ENCODE measurements around the gene FLT1.

The FLT1 gene

DNA sequence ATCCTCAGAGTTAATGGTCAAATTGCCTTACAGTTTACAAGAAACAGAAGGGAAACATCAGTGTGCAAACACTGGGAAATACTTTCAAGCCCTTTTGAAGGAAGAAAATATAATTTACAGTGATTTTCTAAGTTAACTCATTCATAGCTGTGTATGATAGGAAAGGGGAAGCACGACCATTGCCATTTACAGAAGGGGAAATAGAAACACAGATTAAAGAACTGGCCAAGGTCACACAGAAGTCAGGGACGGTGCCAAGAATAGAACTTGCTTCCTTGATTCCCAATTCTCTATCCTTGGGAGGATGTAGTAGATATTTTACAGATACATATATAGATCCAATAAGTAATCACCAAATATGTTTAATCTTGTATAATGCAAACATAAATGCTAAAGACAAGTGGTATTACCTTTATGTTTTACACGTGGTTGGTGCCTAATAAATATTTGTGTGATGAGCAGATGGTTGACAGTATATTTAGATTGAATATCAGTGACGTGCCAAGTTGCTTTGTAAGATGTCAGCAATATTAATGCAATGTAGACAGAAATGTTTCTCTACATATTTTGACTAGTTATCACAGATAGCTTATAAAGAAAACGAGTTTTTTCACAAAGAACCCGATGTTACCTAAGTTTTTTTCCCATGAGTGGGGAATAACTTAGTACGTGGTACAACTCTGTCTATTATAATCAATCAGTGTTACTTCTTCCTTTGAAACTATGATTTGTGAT is 73.1 kb downstream of the FLT1 start:
- Histone ChIP-seq H3K36me3 (ENCODE audit: insufficient read depth, low read length) (no peaks in the 10 kb centered on the region), H3K4me3 (ENCODE audit: low read depth, low read length, poor library complexity, severe bottlenecking) (no peak overlapping the region), H4K20me1 (ENCODE audit: insufficient read depth, low read length) (no peaks in the 10 kb centered on the region), H3K9me2 (ENCODE audit: low read depth, low read length) (no peaks in the 10 kb centered on the region), H3K27ac (ENCODE audit: low read depth, low read length, poor library complexity, severe bottlenecking) (no peak overlapping the region), H2AFZ (ENCODE audit: low read length) (no peak overlapping the region), H3K79me2 (ENCODE audit: insufficient read depth, low read length) (no peaks in the 10 kb centered on the region), H3K27me3 (ENCODE audit: insufficient read depth, low read length) (no peaks in the 10 kb centered on the region), H3K9ac (ENCODE audit: low read length) (no peak overlapping the region), H3F3A (ENCODE audit: insufficient read depth, low read length) (no peaks in the 10 kb centered on the region), H3K4me1 (ENCODE audit: insufficient read depth, low read length, severe bottlenecking) (no peaks in the 10 kb centered on the region), H3K4me2 (ENCODE audit: low read length) (no peak overlapping the region), H3K9me3 (ENCODE audit: low read length) (no peaks in the 10 kb centered on the region)
- TF ChIP-seq, protein P1, sequence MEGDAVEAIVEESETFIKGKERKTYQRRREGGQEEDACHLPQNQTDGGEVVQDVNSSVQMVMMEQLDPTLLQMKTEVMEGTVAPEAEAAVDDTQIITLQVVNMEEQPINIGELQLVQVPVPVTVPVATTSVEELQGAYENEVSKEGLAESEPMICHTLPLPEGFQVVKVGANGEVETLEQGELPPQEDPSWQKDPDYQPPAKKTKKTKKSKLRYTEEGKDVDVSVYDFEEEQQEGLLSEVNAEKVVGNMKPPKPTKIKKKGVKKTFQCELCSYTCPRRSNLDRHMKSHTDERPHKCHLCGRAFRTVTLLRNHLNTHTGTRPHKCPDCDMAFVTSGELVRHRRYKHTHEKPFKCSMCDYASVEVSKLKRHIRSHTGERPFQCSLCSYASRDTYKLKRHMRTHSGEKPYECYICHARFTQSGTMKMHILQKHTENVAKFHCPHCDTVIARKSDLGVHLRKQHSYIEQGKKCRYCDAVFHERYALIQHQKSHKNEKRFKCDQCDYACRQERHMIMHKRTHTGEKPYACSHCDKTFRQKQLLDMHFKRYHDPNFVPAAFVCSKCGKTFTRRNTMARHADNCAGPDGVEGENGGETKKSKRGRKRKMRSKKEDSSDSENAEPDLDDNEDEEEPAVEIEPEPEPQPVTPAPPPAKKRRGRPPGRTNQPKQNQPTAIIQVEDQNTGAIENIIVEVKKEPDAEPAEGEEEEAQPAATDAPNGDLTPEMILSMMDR (IDR thresholded peaks at IDR 0.05; ENCODE audit: low read length): no peak
- TF ChIP-seq EZH2 (IDR thresholded peaks at IDR 0.05; ENCODE audit: borderline replicate concordance, low read length): no peak

DNA sequence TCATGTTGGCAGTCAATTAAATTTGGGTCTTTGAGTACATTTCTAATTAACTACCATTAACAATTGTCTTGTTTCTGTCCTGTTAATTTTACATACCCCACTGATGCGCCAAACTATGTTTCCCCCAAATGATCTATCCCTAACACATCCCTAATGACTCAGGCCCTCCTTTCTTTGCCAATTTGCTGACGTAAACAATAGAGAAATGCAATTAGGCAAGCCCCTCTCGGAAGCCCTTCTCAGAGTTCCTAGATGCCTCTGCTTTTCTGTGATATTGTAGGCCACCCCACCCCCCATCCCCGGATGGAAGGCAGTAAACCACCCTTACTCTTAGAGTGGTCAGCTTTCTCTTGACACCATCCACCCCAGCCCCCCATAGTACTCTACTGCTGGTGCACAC is 74.2 kb downstream of the FLT1 start:
- H3K79me2 ChIP-seq (ENCODE audit: insufficient read depth, low read length): no peaks in the 10 kb centered on the region
- TF ChIP-seq, protein P1 (IDR thresholded peaks at IDR 0.05; ENCODE audit: low read length): no peak
- TF ChIP-seq EZH2 (IDR thresholded peaks at IDR 0.05; ENCODE audit: borderline replicate concordance, low read length): no peak
- H3K9me3 ChIP-seq (ENCODE audit: low read length): no peaks in the 10 kb centered on the region
- no peak overlapping the region for H2AFZ ChIP-seq (ENCODE audit: low read length)
- H3K27me3 ChIP-seq (ENCODE audit: insufficient read depth, low read length): no peaks in the 10 kb centered on the region
- no peaks in the 10 kb centered on the region for H4K20me1 ChIP-seq (ENCODE audit: insufficient read depth, low read length)
- H3K36me3 ChIP-seq (ENCODE audit: insufficient read depth, low read length): no peaks in the 10 kb centered on the region
- H3K9ac ChIP-seq (ENCODE audit: low read length): no peak overlapping the region
- H3F3A ChIP-seq (ENCODE audit: insufficient read depth, low read length): no peaks in the 10 kb centered on the region
- no peak overlapping the region for H3K27ac ChIP-seq (ENCODE audit: low read depth, low read length, poor library complexity, severe bottlenecking)
- H3K9me2 ChIP-seq (ENCODE audit: low read depth, low read length): no peaks in the 10 kb centered on the region
- H3K4me3 ChIP-seq (ENCODE audit: low read depth, low read length, poor library complexity, severe bottlenecking): no peak overlapping the region
- H3K4me1 ChIP-seq (ENCODE audit: insufficient read depth, low read length, severe bottlenecking): no peaks in the 10 kb centered on the region
- H3K4me2 ChIP-seq (ENCODE audit: low read length): no peak overlapping the region

DNA sequence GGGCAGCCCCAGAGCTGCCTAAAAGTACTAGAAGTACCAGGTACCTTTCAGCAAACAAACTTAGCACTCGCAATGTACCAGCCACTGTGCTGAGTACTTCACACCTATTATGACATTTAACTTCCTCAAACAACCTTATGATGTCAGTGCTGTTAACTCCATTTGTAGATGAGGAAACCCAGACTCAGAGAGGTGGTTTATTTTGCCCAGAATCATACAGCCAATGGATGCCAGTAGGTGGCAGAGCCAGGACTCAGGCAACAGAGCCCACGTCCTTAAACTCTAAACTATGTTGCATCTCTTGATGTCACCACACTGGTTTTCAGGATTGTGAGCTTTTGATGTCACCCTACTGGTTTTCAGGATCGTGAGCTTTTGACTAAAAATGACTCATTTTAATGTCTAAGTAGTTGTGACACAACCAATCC is 78.9 kb downstream of the FLT1 start:
- H3K4me3 ChIP-seq (ENCODE audit: low read depth, low read length, poor library complexity, severe bottlenecking): no peak overlapping the region
- TF ChIP-seq, protein P1 (IDR thresholded peaks at IDR 0.05; ENCODE audit: low read length): 0 out of 2 replicates have a peak, but pooled peaks have one; percentile 15
- TF ChIP-seq EZH2 (IDR thresholded peaks at IDR 0.05; ENCODE audit: borderline replicate concordance, low read length): no peak
- H3K9me3 ChIP-seq (ENCODE audit: low read length): no peaks in the 10 kb centered on the region
- no peaks in the 10 kb centered on the region for H3K9me2 ChIP-seq (ENCODE audit: low read depth, low read length)
- H4K20me1 ChIP-seq (ENCODE audit: insufficient read depth, low read length): no peaks in the 10 kb centered on the region
- H3K4me2 ChIP-seq (ENCODE audit: low read length): no peak overlapping the region
- H2AFZ ChIP-seq (ENCODE audit: low read length): no peak overlapping the region
- no peaks in the 10 kb centered on the region for H3K27me3 ChIP-seq (ENCODE audit: insufficient read depth, low read length)
- H3K4me1 ChIP-seq (ENCODE audit: insufficient read depth, low read length, severe bottlenecking): no peaks in the 10 kb centered on the region
- no peak overlapping the region for H3K9ac ChIP-seq (ENCODE audit: low read length)
- H3K79me2 ChIP-seq (ENCODE audit: insufficient read depth, low read length): no peaks in the 10 kb centered on the region
- H3K27ac ChIP-seq (ENCODE audit: low read depth, low read length, poor library complexity, severe bottlenecking): no peak overlapping the region
- H3F3A ChIP-seq (ENCODE audit: insufficient read depth, low read length): no peaks in the 10 kb centered on the region
- H3K36me3 ChIP-seq (ENCODE audit: insufficient read depth, low read length): no peaks in the 10 kb centered on the region

Measured in OCI-LY1 (cell line).